ENCODE data around the gene RBM27. TPM values are rescaled to one million over a fixed set of nuclear protein-coding genes. Genes with fewer than 3 reads are reported as not detected.
A peak's percentile ranks its signal among the peaks of the same experiment; 100 is the strongest.

Gene RBM27, protein sequence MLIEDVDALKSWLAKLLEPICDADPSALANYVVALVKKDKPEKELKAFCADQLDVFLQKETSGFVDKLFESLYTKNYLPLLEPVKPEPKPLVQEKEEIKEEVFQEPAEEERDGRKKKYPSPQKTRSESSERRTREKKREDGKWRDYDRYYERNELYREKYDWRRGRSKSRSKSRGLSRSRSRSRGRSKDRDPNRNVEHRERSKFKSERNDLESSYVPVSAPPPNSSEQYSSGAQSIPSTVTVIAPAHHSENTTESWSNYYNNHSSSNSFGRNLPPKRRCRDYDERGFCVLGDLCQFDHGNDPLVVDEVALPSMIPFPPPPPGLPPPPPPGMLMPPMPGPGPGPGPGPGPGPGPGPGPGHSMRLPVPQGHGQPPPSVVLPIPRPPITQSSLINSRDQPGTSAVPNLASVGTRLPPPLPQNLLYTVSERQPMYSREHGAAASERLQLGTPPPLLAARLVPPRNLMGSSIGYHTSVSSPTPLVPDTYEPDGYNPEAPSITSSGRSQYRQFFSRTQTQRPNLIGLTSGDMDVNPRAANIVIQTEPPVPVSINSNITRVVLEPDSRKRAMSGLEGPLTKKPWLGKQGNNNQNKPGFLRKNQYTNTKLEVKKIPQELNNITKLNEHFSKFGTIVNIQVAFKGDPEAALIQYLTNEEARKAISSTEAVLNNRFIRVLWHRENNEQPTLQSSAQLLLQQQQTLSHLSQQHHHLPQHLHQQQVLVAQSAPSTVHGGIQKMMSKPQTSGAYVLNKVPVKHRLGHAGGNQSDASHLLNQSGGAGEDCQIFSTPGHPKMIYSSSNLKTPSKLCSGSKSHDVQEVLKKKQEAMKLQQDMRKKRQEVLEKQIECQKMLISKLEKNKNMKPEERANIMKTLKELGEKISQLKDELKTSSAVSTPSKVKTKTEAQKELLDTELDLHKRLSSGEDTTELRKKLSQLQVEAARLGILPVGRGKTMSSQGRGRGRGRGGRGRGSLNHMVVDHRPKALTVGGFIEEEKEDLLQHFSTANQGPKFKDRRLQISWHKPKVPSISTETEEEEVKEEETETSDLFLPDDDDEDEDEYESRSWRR
- 12.0 and 25.1 TPM in 2 replicates for total RNA-seq (2021)
- Bru-seq, nascent RNA = percentile 95 among the genes with signal in this experiment
- percentile 99 among the genes with signal in this experiment for BruChase-seq, experiment 1, labeled RNA remaining after a 2-hour chase
- percentile 99 among the genes with signal in this experiment for BruChase-seq, experiment 2, labeled RNA remaining after a 6-hour chase
- long read RNA-seq, full-length matches to known transcripts = 6 of 19 reads
- long read RNA-seq, partial matches to known transcripts = 1 of 19 reads
- long read RNA-seq, other reads (novel, unspliced or antisense) = 12 of 19 reads

GRCh38 chr5:146203011-146203871 lies at the start of gene RBM27:
Gene RBM27, plus strand, starts transcription at chr5:146203605. Its CDS starts 161 bp downstream, at chr5:146203766.
- Histone ChIP-seq H3K27ac (peak within 1 kb of the TSS; percentile 75), H2AFZ (peak within 1 kb of the TSS; percentile 87), H3K9me3 (ENCODE audit: insufficient read depth, low read depth) (no peaks in the 10 kb centered on the region), H3F3A (ENCODE audit: insufficient read depth, low read depth) (peaks cover 8% of the 10 kb centered on the region; the same call in 1 of the 2 replicates), H3K9me2 (ENCODE audit: insufficient read depth) (no peaks in the 10 kb centered on the region), H3K4me1 (replicated peaks; ENCODE audit: insufficient read depth) (peaks cover 33% of the 10 kb centered on the region), H3K4me3 (peak within 1 kb of the TSS; percentile 96), H3K79me2 (ENCODE audit: low read depth) (peaks cover 48% of the 10 kb centered on the region), H4K20me1 (ENCODE audit: insufficient read depth) (peaks cover 31% of the 10 kb centered on the region), H3K4me2 (peak within 1 kb of the TSS; percentile 89), H3K36me3 (ENCODE audit: low read depth) (no peaks in the 10 kb centered on the region), H3K27me3 (ENCODE audit: insufficient read depth, low read depth) (no peaks in the 10 kb centered on the region)
- no TSS peak for BruUV-seq (replicated peaks)
- intact Hi-C loops (cut with micrococcal nuclease; ENCODE audit: unreplicated experiment) = loop anchor here (1.0 kb wide), 3 partner anchors 12 to 244 kb away; partner anchors contain the start of genes LARS1 and TCERG1
- DNase-seq = peak; percentile 96 to 100
- POLR2A ChIA-PET (ENCODE audit: unreplicated experiment) = interaction anchor here (0.5 kb wide), 1 partner anchor 50 kb away, joined by 3 read pairs; no protein-coding TSS in a partner anchor
- CTCF ChIA-PET = interaction anchor here (0.6 kb wide), 1 partner anchor 30 kb away, joined by 6 read pairs; no protein-coding TSS in a partner anchor
- TF ChIP-seq CTCF (conservative IDR thresholded peaks at IDR 0.05) (no peak), EZH2 (IDR thresholded peaks at IDR 0.05; ENCODE audit: low read depth) (no peak)

DNA sequence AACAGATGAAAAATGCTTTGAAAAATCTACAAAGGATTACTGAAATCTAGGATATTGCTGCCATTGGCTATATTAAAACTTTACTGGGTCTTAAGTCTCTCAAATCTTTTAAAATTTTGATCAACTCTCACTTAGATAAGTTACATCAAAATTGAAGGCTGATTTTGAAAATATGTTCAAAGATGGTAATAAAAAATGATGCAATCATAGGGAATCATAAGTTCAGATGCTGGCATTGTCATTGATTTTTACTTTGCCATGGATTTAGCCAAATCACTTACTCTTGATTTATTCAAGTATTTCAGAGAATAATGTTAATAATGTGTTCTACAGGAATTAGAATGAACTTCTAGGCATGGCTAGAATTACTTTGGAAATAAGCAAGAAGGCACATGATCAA lies 45.1 kb upstream of the RBM27 start:
- ChIA-PET CTCF (no interaction called here), POLR2A (ENCODE audit: unreplicated experiment) (no interaction called here)
- TF ChIP-seq EZH2 (IDR thresholded peaks at IDR 0.05; ENCODE audit: low read depth) = no peak
- no peak for TF ChIP-seq CTCF (conservative IDR thresholded peaks at IDR 0.05)
- H2AFZ ChIP-seq = no peak overlapping the region
- 0 out of 2 replicates have a peak, but pooled peaks cover 10% of the 10 kb centered on the region for H4K20me1 ChIP-seq (ENCODE audit: insufficient read depth)
- H3F3A ChIP-seq (ENCODE audit: insufficient read depth, low read depth) = peaks cover 6% of the 10 kb centered on the region; the same call in 1 of the 2 replicates
- intact Hi-C loops (cut with micrococcal nuclease; ENCODE audit: unreplicated experiment) = loop anchor here (5.0 to 10.0 kb wide), 2 partner anchors 79 to 327 kb away; no protein-coding TSS in a partner anchor
- no peaks in the 10 kb centered on the region for H3K4me1 ChIP-seq (replicated peaks; ENCODE audit: insufficient read depth)
- peaks cover 79% of the 10 kb centered on the region for H3K36me3 ChIP-seq (ENCODE audit: low read depth)
- BruUV-seq (replicated peaks) = no TSS peak
- no peaks in the 10 kb centered on the region for H3K79me2 ChIP-seq (ENCODE audit: low read depth)
- no peaks in the 10 kb centered on the region for H3K27me3 ChIP-seq (ENCODE audit: insufficient read depth, low read depth)
- H3K9me2 ChIP-seq (ENCODE audit: insufficient read depth) = no peaks in the 10 kb centered on the region
- H3K4me2 ChIP-seq = no peak overlapping the region
- no peak overlapping the region for H3K4me3 ChIP-seq
- no peaks in the 10 kb centered on the region for H3K9me3 ChIP-seq (ENCODE audit: insufficient read depth, low read depth)
- no peak overlapping the region for H3K27ac ChIP-seq
- DNase-seq = no peak
